ENCODE data around the gene PHKB. TPM values are rescaled to one million over a fixed set of nuclear protein-coding genes. Genes with fewer than 3 reads are reported as not detected.
"Not testable (repeated sequence)": the region's sequence is repeated elsewhere in the genome, so short reads cannot be mapped to it uniquely, and the experiment has no call there.

PHKB gene
- polyA plus RNA-seq (2013, experiment 1 of 2), result 48.4 TPM
- polyA plus RNA-seq (2013, experiment 2 of 2), result 57.6 TPM

DNA sequence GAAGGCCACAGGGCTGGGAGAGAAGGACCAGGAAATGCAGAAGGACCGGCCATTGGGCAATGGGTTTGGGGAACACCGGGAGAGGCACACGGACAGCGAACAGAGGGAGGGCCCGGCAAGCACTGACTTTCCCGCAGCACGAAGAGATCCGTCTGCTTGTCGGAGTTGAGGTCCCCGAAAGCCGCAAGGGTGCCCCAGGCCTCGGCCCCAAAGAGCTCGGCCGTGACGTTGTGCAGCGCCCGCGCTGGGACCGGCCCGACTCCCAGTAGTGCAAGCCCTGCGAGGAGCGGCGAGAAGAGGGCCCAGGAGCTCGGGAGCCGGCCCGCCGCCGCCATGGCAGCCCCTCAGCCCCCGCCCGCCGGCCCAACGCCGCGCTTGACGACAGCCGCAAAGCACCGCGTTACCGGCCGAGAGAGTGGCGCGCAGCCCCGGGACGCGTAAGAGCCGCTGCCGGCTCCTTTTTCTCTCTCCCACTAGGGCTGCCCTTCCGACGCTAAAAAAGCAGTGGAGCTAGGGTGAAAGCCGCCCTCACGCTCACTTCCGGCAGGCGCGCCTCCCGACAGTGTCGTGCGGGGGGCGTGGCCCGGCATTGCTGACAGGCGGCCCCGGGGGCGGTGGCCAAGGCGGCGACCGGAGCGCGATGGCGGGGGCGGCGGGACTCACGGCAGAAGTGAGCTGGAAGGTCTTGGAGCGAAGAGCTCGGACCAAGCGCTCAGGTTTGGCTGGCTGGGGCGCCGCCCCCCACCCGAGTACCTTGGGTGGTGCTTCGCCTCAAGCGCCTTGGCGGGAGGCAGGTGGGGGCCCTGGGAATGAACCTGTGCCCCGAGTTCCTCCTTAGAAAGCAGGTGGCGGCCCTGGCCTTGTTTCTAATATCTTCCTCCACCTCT lies at the start of gene PHKB, which contains the start of gene ITFG1:
TSS of gene PHKB (plus strand) at position 621 of the 887 bp plus-strand sequence. CDS start at position 641, 20 bp downstream.
TSS of gene ITFG1 (minus strand) at position 353 of the 887 bp plus-strand sequence. CDS start at position 335, 18 bp downstream.
- Histone ChIP-seq H3K27ac (ENCODE audit: low read depth, low read length, severe bottlenecking) (peak within 1 kb of the TSS; percentile 100), H3K36me3 (ENCODE audit: control insufficient read depth, insufficient read depth, low read length) (peaks cover 23% of the 10 kb centered on the region), H3K9me3 (ENCODE audit: control insufficient read depth, low read length) (no peaks in the 10 kb centered on the region), H3K4me3 (ENCODE audit: extremely low read depth, insufficient read depth, low read length, poor library complexity, severe bottlenecking) (peak within 1 kb of the TSS; percentile 91), H3K4me1 (ENCODE audit: control insufficient read depth, insufficient read depth, low read length, poor library complexity, severe bottlenecking) (peaks cover 14% of the 10 kb centered on the region)
- WGBS, 2 experiments (ENCODE audit: insufficient coverage in 2 of 2), result 0 to 1% methylated on average over 61 to 80 of the region's 82 CpGs

DNA sequence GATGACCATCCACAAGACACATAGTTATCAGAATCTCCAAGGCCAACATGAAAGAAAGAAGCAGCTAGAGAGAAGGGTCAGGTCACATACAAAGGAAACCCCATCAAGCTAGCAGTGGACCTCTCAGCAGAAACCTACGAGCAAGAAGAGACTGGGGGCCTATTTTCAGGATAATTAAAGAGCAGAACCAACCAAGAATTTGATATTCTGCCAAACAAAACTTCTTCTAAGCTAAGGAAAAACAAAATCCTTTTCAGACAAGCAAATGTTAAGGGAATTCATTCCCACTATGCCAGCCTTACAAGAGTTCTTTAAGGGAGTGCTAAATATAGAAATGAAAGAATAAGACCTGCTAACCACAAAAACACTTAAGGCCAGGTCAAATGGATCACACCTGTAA lies 48.1 kb upstream of the PHKB start:
- no peaks in the 10 kb centered on the region for H3K4me1 ChIP-seq (ENCODE audit: control insufficient read depth, insufficient read depth, low read length, poor library complexity, severe bottlenecking)
- H3K4me3 ChIP-seq (ENCODE audit: extremely low read depth, insufficient read depth, low read length, poor library complexity, severe bottlenecking), result no peak overlapping the region
- 50 to 83% methylated on average over 1 of the region's 1 CpG for WGBS, 2 experiments (ENCODE audit: insufficient coverage in 2 of 2)
- no peak overlapping the region for H3K27ac ChIP-seq (ENCODE audit: low read depth, low read length, severe bottlenecking)
- no peaks in the 10 kb centered on the region for H3K36me3 ChIP-seq (ENCODE audit: control insufficient read depth, insufficient read depth, low read length)
- no peaks in the 10 kb centered on the region for H3K9me3 ChIP-seq (ENCODE audit: control insufficient read depth, low read length)

GRCh38 chr16:47416869-47417268 lies 44.3 kb upstream of the PHKB start:
- Histone ChIP-seq H3K9me3 (ENCODE audit: control insufficient read depth, low read length) (no peaks in the 10 kb centered on the region), H3K27ac (ENCODE audit: low read depth, low read length, severe bottlenecking) (no peak overlapping the region), H3K36me3 (ENCODE audit: control insufficient read depth, insufficient read depth, low read length) (peaks cover 6% of the 10 kb centered on the region), H3K4me3 (ENCODE audit: extremely low read depth, insufficient read depth, low read length, poor library complexity, severe bottlenecking) (no peak overlapping the region), H3K4me1 (ENCODE audit: control insufficient read depth, insufficient read depth, low read length, poor library complexity, severe bottlenecking) (no peaks in the 10 kb centered on the region)
- 100% methylated on average over 1 of the region's 1 CpG; no CpG with 5 or more reads in 1 of the 2 experiments for WGBS, 2 experiments (ENCODE audit: insufficient coverage in 2 of 2)

DNA sequence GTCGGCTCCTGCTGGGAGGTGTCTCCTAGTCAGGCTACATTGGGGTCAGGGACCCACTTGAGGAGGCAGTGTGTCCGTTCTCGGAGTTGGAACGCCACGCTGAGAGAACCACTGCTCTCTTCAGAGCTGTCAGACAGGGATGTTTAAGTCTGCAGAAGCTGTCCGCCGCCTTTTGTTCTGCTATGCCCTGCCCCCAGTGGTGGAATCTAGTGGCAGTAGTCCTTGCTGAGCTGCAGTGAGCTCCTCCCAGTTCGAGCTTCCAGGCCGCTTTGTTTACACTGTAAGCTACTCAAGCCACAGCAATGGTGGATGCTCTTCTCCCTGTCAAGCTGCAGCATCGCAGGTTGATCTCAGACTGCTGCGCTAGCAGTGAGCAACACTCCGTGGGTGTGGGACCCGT lies 36.3 kb upstream of the PHKB start:
- Histone ChIP-seq H3K4me1 (ENCODE audit: control insufficient read depth, insufficient read depth, low read length, poor library complexity, severe bottlenecking) (no peaks in the 10 kb centered on the region), H3K9me3 (ENCODE audit: control insufficient read depth, low read length) (no peaks in the 10 kb centered on the region), H3K36me3 (ENCODE audit: control insufficient read depth, insufficient read depth, low read length) (peaks cover 33% of the 10 kb centered on the region), H3K4me3 (ENCODE audit: extremely low read depth, insufficient read depth, low read length, poor library complexity, severe bottlenecking) (no peak overlapping the region), H3K27ac (ENCODE audit: low read depth, low read length, severe bottlenecking) (no peak overlapping the region)
- WGBS, 2 experiments (ENCODE audit: insufficient coverage in 2 of 2), result 89 to 92% methylated on average over 10 to 12 of the region's 13 CpGs

DNA sequence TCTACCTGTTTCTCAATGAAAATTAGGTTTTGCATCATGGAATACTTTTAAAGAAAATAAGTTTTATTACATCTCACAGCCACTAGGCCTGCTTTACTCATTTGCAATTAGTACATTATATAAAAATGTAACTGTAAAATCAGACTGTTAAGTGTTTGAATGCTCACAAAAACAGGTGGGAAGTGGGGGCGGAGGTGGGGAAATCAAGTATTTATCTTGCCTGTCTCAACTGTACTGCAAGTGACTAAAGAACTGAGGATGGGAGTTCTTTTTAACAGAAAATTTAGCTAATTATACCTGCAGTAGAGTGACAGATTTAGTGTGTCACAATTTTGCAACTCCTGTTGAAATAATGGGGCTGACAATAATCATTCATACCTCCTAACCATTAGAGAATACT lies 34.3 kb upstream of the PHKB start:
- H3K4me1 ChIP-seq (ENCODE audit: control insufficient read depth, insufficient read depth, low read length, poor library complexity, severe bottlenecking), result no peaks in the 10 kb centered on the region
- H3K27ac ChIP-seq (ENCODE audit: low read depth, low read length, severe bottlenecking), result no peak overlapping the region
- H3K9me3 ChIP-seq (ENCODE audit: control insufficient read depth, low read length), result no peaks in the 10 kb centered on the region
- WGBS, 2 experiments (ENCODE audit: insufficient coverage in 2 of 2), result 100% methylated on average over 1 of the region's 1 CpG
- peaks cover 34% of the 10 kb centered on the region for H3K36me3 ChIP-seq (ENCODE audit: control insufficient read depth, insufficient read depth, low read length)
- H3K4me3 ChIP-seq (ENCODE audit: extremely low read depth, insufficient read depth, low read length, poor library complexity, severe bottlenecking), result no peak overlapping the region

GRCh38 chr16:47431960-47432359 lies 29.2 kb upstream of the PHKB start:
- 95 to 100% methylated on average over 1 to 3 of the region's 3 CpGs for WGBS, 2 experiments (ENCODE audit: insufficient coverage in 2 of 2)
- Histone ChIP-seq H3K27ac (ENCODE audit: low read depth, low read length, severe bottlenecking) (no peak overlapping the region), H3K9me3 (ENCODE audit: control insufficient read depth, low read length) (no peaks in the 10 kb centered on the region), H3K36me3 (ENCODE audit: control insufficient read depth, insufficient read depth, low read length) (peaks cover 16% of the 10 kb centered on the region), H3K4me3 (ENCODE audit: extremely low read depth, insufficient read depth, low read length, poor library complexity, severe bottlenecking) (no peak overlapping the region), H3K4me1 (ENCODE audit: control insufficient read depth, insufficient read depth, low read length, poor library complexity, severe bottlenecking) (no peaks in the 10 kb centered on the region)

DNA sequence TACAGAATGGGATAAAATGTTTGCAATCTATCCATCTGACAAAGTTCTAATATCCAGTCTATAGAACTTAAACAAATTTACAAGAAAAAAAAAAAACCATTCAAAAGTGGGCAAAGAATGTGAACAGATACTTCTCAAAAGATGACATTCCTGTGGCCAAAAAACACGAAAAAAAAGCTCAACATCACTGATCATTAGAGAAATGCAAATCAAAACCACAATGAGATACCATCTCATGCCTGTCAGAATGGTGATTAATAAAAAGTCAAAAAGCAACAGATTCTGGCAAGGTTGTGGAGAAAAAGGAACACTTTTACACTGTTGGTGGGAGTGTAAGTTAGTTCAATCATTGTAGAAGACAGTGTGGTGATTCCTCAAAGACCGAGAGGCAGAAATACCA lies 26.9 kb upstream of the PHKB start:
- not testable (repeated sequence) for H3K27ac ChIP-seq (ENCODE audit: low read depth, low read length, severe bottlenecking); H3K4me1 ChIP-seq (ENCODE audit: control insufficient read depth, insufficient read depth, low read length, poor library complexity, severe bottlenecking); H3K36me3 ChIP-seq (ENCODE audit: control insufficient read depth, insufficient read depth, low read length); H3K9me3 ChIP-seq (ENCODE audit: control insufficient read depth, low read length); H3K4me3 ChIP-seq (ENCODE audit: extremely low read depth, insufficient read depth, low read length, poor library complexity, severe bottlenecking)
- 83% methylated on average over 1 of the region's 2 CpGs; no CpG with 5 or more reads in 1 of the 2 experiments for WGBS, 2 experiments (ENCODE audit: insufficient coverage in 2 of 2)

- WGBS, 2 experiments (ENCODE audit: insufficient coverage in 2 of 2), result 90 to 95% methylated on average over 2 to 3 of the region's 3 CpGs
- not testable (repeated sequence) for H3K9me3 ChIP-seq (ENCODE audit: control insufficient read depth, low read length); H3K27ac ChIP-seq (ENCODE audit: low read depth, low read length, severe bottlenecking); H3K4me1 ChIP-seq (ENCODE audit: control insufficient read depth, insufficient read depth, low read length, poor library complexity, severe bottlenecking); H3K36me3 ChIP-seq (ENCODE audit: control insufficient read depth, insufficient read depth, low read length); H3K4me3 ChIP-seq (ENCODE audit: extremely low read depth, insufficient read depth, low read length, poor library complexity, severe bottlenecking)
Observed at GRCh38 chr16:47440066-47440465, 21.1 kb upstream of the PHKB start.

DNA sequence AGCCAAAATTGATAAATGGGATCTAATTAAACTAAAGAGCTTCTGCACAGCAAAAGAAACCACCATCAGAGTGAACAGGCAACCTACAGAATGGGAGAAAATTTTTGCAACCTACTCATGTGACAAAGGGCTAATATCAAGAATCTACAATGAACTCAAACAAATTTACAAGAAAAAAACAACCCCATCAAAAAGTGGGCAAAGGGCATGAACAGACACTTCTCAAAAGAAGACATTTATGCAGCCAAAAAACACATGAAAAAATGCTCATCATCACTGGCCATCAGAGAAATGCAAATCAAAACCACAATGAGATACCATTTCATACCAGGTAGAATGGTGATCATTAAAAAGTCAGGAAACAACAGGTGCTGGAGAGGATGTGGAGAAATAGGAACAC lies 18.2 kb upstream of the PHKB start:
- H3K27ac ChIP-seq (ENCODE audit: low read depth, low read length, severe bottlenecking); H3K9me3 ChIP-seq (ENCODE audit: control insufficient read depth, low read length): not testable (repeated sequence)

GRCh38 chr16:47446431-47446830 lies 14.7 kb upstream of the PHKB start:
- no CpG with 5 or more reads among the region's 3 CpGs for WGBS, 2 experiments (ENCODE audit: insufficient coverage in 2 of 2)
- H3K4me3 ChIP-seq (ENCODE audit: extremely low read depth, insufficient read depth, low read length, poor library complexity, severe bottlenecking), result no peak overlapping the region
- no peaks in the 10 kb centered on the region for H3K9me3 ChIP-seq (ENCODE audit: control insufficient read depth, low read length)
- peaks cover 15% of the 10 kb centered on the region for H3K36me3 ChIP-seq (ENCODE audit: control insufficient read depth, insufficient read depth, low read length)
- no peak overlapping the region for H3K27ac ChIP-seq (ENCODE audit: low read depth, low read length, severe bottlenecking)
- H3K4me1 ChIP-seq (ENCODE audit: control insufficient read depth, insufficient read depth, low read length, poor library complexity, severe bottlenecking), result no peaks in the 10 kb centered on the region

More for the DNA sequence above, 18.2 kb upstream of the PHKB start:
- H3K4me1 ChIP-seq (ENCODE audit: control insufficient read depth, insufficient read depth, low read length, poor library complexity, severe bottlenecking); H3K4me3 ChIP-seq (ENCODE audit: extremely low read depth, insufficient read depth, low read length, poor library complexity, severe bottlenecking); H3K36me3 ChIP-seq (ENCODE audit: control insufficient read depth, insufficient read depth, low read length): not testable (repeated sequence)
